HG02970 (cell line): ENCODE data around the gene MCEE.
"Not testable (repeated sequence)": the region's sequence is repeated elsewhere in the genome, so short reads cannot be mapped to it uniquely, and the experiment has no call there.

Experiments used
- ATAC-seq: cut with Tn5 transposase; IDR thresholded peaks from one replicate; pipeline ENCODE4 v1.9.1; 2021; ENCODE audit warnings: mild to moderate bottlenecking, moderate library complexity, moderate number of reproducible peaks; ENCODE audit not compliant: unreplicated experiment, low FRiP score

MCEE gene

GRCh38 chr2:71083752-71084312 lies 46.2 kb downstream of the MCEE start:
- ATAC-seq = not testable (repeated sequence)

GRCh38 chr2:71083297-71083696 lies 46.7 kb downstream of the MCEE start:
- ATAC-seq = not testable (repeated sequence)

GRCh38 chr2:71082402-71083252 lies 47.4 kb downstream of the MCEE start:
- no peak for ATAC-seq

GRCh38 chr2:71078624-71079023 lies 51.4 kb downstream of the MCEE start:
- no peak for ATAC-seq

GRCh38 chr2:71074893-71075395 lies 55.1 kb downstream of the MCEE start:
- no peak for ATAC-seq

GRCh38 chr2:71073475-71073874 lies 56.6 kb downstream of the MCEE start:
- no peak for ATAC-seq

GRCh38 chr2:71072492-71072891 lies 57.5 kb downstream of the MCEE start:
- no peak for ATAC-seq

GRCh38 chr2:71071681-71072398 lies 58.2 kb downstream of the MCEE start:
- no peak for ATAC-seq

- ATAC-seq = no peak
Observed at GRCh38 chr2:71070294-71071093, 59.5 kb downstream of the MCEE start.

- ATAC-seq = no peak
Observed at GRCh38 chr2:71069376-71069775, 60.7 kb downstream of the MCEE start.

GRCh38 chr2:71068218-71069035 lies 61.6 kb downstream of the MCEE start, which contains the start of gene NAGK:
Gene NAGK, plus strand, starts transcription at chr2:71068648. Its CDS starts 36 bp downstream, at chr2:71068684.
- ATAC-seq = peak; percentile 77

GRCh38 chr2:71067567-71068217 lies 62.3 kb downstream of the MCEE start:
- ATAC-seq = peak; percentile 2

GRCh38 chr2:71066856-71067255 lies 63.2 kb downstream of the MCEE start:
- no peak for ATAC-seq

- ATAC-seq = no peak
Observed at GRCh38 chr2:71064754-71065621, 65.0 kb downstream of the MCEE start.

GRCh38 chr2:71064110-71064611 lies 65.9 kb downstream of the MCEE start:
- ATAC-seq = no peak

- ATAC-seq = no peak
Observed at GRCh38 chr2:71063216-71063615, 66.8 kb downstream of the MCEE start.

GRCh38 chr2:71060871-71061270 lies 69.2 kb downstream of the MCEE start:
- ATAC-seq = no peak

GRCh38 chr2:71060211-71060610 lies 69.8 kb downstream of the MCEE start:
- no peak for ATAC-seq
